ENCODE results near the gene DGKI.

- TF ChIP-seq ZFP37 (tag by site-specific recombination; IDR thresholded peaks at IDR 0.05) (no peak), RBAK (tag by site-specific recombination; IDR thresholded peaks at IDR 0.05) (no peak)
Observed at GRCh38 chr7:137674048-137674447, 172.7 kb downstream of the DGKI start.
